Measurements from ENCODE around the gene ATG101.

Gene ATG101

DNA sequence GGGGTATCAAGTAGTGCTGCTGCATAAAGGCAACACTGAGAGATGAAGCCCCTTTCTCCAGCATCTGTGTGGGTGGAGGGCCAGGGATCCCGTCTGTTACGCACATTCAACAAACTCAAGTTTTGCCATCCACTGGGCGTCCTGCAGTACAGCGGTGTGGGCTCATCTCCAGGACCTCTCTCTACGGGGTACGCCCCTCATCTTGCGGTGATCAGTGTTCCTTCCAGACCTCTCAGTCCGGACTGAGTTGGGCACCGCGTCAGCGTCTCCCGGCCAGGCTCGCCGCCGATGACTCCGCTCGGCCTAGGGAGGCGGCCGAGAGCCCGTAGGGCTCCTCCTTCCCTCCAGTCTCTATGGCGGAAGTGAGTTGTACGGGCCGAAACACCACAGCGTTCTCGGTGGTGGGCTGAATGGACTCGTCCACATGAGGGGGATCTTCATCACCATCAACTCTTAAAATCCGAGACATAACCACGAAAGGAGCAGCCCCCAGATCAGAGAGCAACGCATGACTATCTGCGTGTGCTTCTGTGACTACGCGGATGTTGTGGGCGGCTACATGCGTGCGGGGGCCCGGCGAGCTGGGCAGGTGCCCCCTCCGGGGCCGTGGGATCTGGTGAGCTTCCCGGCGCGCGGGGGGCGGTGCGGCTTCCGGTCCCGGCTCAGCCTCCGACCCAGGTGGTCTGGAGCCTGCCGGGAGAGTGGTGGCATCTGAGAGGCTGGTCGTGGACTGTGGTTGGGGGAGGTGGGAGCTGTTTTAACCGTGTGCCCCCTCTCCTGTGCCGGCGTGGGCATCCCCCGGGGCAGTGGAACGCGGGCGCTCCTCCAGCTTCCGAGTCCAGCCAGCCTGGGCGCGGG lies at the start of gene ATG101:
Gene ATG101, plus strand, starts transcription at position 652 of the 858 bp plus-strand sequence. CDS start 3,673 bp downstream, outside the sequence.
- peak; percentile 97 for DNase-seq (ENCODE audit: low read depth)
- TF ChIP-seq, protein P1, sequence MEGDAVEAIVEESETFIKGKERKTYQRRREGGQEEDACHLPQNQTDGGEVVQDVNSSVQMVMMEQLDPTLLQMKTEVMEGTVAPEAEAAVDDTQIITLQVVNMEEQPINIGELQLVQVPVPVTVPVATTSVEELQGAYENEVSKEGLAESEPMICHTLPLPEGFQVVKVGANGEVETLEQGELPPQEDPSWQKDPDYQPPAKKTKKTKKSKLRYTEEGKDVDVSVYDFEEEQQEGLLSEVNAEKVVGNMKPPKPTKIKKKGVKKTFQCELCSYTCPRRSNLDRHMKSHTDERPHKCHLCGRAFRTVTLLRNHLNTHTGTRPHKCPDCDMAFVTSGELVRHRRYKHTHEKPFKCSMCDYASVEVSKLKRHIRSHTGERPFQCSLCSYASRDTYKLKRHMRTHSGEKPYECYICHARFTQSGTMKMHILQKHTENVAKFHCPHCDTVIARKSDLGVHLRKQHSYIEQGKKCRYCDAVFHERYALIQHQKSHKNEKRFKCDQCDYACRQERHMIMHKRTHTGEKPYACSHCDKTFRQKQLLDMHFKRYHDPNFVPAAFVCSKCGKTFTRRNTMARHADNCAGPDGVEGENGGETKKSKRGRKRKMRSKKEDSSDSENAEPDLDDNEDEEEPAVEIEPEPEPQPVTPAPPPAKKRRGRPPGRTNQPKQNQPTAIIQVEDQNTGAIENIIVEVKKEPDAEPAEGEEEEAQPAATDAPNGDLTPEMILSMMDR (IDR thresholded peaks at IDR 0.05; ENCODE audit: low read length, missing control alignments): peak; percentile 68
- H3K4me3 ChIP-seq (replicated peaks; ENCODE audit: low read depth, low read length): peak within 1 kb of the TSS; percentile 99

GRCh38 chr12:52020539-52021336 lies 49.0 kb upstream of the ATG101 start:
- TF ChIP-seq, protein P1 (IDR thresholded peaks at IDR 0.05; ENCODE audit: low read length, missing control alignments): peak; percentile 87

GRCh38 chr12:52022841-52023181 lies 47.0 kb upstream of the ATG101 start:
- no peak for DNase-seq (ENCODE audit: low read depth)
- TF ChIP-seq, protein P1 (IDR thresholded peaks at IDR 0.05; ENCODE audit: low read length, missing control alignments): no peak
- H3K4me3 ChIP-seq (replicated peaks; ENCODE audit: low read depth, low read length): peak overlapping the region; percentile 50

More at GRCh38 chr12:52020539-52021336, 49.0 kb upstream of the ATG101 start:
- no peak overlapping the region for H3K4me3 ChIP-seq (replicated peaks; ENCODE audit: low read depth, low read length)
- DNase-seq (ENCODE audit: low read depth): peak; percentile 70

DNA sequence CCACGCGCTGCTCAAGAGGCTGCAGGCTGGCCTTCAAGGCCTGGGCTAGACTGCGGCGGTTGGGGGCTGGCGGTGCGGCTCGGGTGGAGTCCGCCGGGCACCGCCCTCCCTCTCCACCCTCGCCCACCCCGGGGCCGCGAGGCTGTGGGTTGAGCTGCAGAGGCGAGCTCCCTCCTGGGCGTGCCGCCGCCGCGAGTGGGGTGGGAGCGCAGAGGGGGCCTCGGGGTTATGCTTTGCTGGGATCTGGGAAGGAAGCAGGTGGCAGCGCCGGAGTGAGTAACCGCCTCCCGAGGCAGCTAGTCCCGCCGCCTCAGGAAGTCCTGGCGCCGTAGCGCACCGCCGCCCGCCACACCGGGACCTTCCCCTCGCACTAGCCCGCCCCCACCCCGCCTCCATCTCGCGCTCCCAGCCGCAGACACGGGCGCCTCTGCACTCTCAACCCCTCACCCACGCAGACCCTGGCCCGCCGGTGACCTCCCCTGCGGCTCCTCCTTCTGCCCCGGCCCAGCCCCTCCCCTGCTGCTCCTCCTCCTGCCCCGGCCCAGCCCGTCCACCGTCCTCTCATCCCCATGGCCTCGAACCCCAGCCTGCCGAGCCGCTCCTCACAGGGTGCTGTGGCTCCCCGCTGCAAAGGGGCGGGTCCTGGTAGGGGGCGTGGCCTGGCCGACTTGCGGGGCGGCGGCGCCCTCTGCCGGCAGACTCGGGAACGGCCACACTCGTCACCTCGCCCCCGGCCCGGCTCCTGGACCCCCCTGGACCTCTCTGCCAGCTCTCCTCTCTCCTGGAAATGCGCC lies 46.4 kb upstream of the ATG101 start:
- H3K4me3 ChIP-seq (replicated peaks; ENCODE audit: low read depth, low read length): peak overlapping the region; percentile 50
- DNase-seq (ENCODE audit: low read depth): peak; percentile 71
- TF ChIP-seq, protein P1 (IDR thresholded peaks at IDR 0.05; ENCODE audit: low read length, missing control alignments): peak; percentile 59

GRCh38 chr12:52023976-52024688 lies 45.6 kb upstream of the ATG101 start:
- peak overlapping the region; percentile 50 for H3K4me3 ChIP-seq (replicated peaks; ENCODE audit: low read depth, low read length)
- TF ChIP-seq, protein P1 (IDR thresholded peaks at IDR 0.05; ENCODE audit: low read length, missing control alignments): no peak
- no peak for DNase-seq (ENCODE audit: low read depth)

GRCh38 chr12:52024845-52025230 lies 44.9 kb upstream of the ATG101 start:
- TF ChIP-seq, protein P1 (IDR thresholded peaks at IDR 0.05; ENCODE audit: low read length, missing control alignments): no peak
- DNase-seq (ENCODE audit: low read depth): no peak
- H3K4me3 ChIP-seq (replicated peaks; ENCODE audit: low read depth, low read length): no peak overlapping the region

All from fibroblast of pulmonary artery (primary cell).